ENCODE results near the gene METTL25. TPM values are rescaled to one million over a fixed set of nuclear protein-coding genes. Genes with fewer than 3 reads are reported as not detected.

The METTL25 gene
- total RNA-seq, 1 experiment from 2014 or later, result 11.6 TPM

DNA sequence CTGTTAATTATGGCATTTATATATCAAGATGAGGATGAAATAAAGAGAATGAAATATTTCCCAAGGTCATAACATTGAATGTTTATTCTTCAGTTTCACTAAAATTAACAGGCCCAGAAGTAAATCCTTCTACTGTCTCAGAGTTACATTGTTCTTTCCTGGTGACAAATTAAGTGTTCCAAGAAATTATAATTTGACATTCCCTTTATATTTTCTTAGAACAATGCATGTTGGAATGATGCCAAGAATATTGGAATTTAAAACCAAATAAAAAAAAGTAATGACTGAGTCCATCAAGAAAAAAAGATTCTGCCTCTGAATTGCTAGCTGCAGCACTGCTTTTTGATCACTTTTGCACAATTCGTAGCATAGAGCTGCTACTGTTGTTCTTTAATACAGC is 152.1 kb downstream of the METTL25 start:
- Histone ChIP-seq H3K79me1 (ENCODE audit: insufficient read depth, low read depth, low read length, poor library complexity, severe bottlenecking) (no peaks in the 10 kb centered on the region), H2BK12ac (ENCODE audit: insufficient read length, low read depth, low read length) (no peak overlapping the region), H2AFZ (ENCODE audit: low read length) (no peak overlapping the region), H3K18ac (ENCODE audit: insufficient read length, low read depth, low read length) (no peak overlapping the region), H3K4ac (ENCODE audit: low read depth, low read length) (no peak overlapping the region), H3K27ac (ENCODE audit: insufficient read length, low read depth, low read length) (no peak overlapping the region), H3K9ac (ENCODE audit: extremely low read depth, insufficient read length, low read length) (no peak overlapping the region), H3T11ph (ENCODE audit: low read length) (no peak overlapping the region), H2BK15ac (ENCODE audit: low read depth, low read length) (no peak overlapping the region), H2BK5ac (ENCODE audit: insufficient read length, low read length) (no peak overlapping the region), H3K23ac (ENCODE audit: insufficient read length, low read depth, low read length) (no peak overlapping the region), H4K8ac (replicated peaks; ENCODE audit: insufficient read length, low read depth, low read length) (no peak overlapping the region), H3K27me3 (ENCODE audit: insufficient read depth, low read length) (no peaks in the 10 kb centered on the region), H2AK5ac (ENCODE audit: insufficient read length, low read length) (no peak overlapping the region), H3K14ac (ENCODE audit: insufficient read depth, low read length) (no peak overlapping the region), H3K4me2 (ENCODE audit: insufficient read depth, insufficient read length, low read length) (no peak overlapping the region), H3K9me3 (ENCODE audit: control insufficient read depth, low read depth, low read length) (no peaks in the 10 kb centered on the region), H3K56ac (ENCODE audit: insufficient read length, low read depth, low read length) (no peak overlapping the region), H3K79me2 (ENCODE audit: insufficient read depth, low read length) (no peaks in the 10 kb centered on the region), H4K5ac (ENCODE audit: insufficient read length, low read depth, low read length) (no peak overlapping the region), H3K4me1 (ENCODE audit: insufficient read depth, low read length) (no peaks in the 10 kb centered on the region), H2BK120ac (ENCODE audit: low read depth, low read length, poor library complexity, severe bottlenecking) (no peak overlapping the region), H4K91ac (ENCODE audit: insufficient read length, low read depth, low read length) (no peak overlapping the region), H2BK20ac (ENCODE audit: low read depth, low read length, poor library complexity, severe bottlenecking) (no peak overlapping the region), H3K23me2 (ENCODE audit: insufficient read length, low read depth, low read length, poor library complexity, severe bottlenecking) (no peaks in the 10 kb centered on the region), H4K20me1 (ENCODE audit: control insufficient read depth, insufficient read depth, insufficient read length) (no peaks in the 10 kb centered on the region)
- Mint-ChIP-seq H3K4me1 (no peaks in the 10 kb centered on the region), H3K36me3 (ENCODE audit: insufficient read depth in 1 of 3, low read depth in 3 of 3) (no peaks in the 10 kb centered on the region), H3K27ac (no peak overlapping the region), H3K9me3 (no peaks in the 10 kb centered on the region), H3K4me3 (no peak overlapping the region), H3K27me3 (ENCODE audit: low read depth) (no peaks in the 10 kb centered on the region)
- DNase-seq, result no peak
- no CpG with 5 or more reads among the region's 1 CpG for WGBS (ENCODE audit: extremely low coverage, insufficient read length, low lambda C conversion rate)
- TF ChIP-seq, protein P1, sequence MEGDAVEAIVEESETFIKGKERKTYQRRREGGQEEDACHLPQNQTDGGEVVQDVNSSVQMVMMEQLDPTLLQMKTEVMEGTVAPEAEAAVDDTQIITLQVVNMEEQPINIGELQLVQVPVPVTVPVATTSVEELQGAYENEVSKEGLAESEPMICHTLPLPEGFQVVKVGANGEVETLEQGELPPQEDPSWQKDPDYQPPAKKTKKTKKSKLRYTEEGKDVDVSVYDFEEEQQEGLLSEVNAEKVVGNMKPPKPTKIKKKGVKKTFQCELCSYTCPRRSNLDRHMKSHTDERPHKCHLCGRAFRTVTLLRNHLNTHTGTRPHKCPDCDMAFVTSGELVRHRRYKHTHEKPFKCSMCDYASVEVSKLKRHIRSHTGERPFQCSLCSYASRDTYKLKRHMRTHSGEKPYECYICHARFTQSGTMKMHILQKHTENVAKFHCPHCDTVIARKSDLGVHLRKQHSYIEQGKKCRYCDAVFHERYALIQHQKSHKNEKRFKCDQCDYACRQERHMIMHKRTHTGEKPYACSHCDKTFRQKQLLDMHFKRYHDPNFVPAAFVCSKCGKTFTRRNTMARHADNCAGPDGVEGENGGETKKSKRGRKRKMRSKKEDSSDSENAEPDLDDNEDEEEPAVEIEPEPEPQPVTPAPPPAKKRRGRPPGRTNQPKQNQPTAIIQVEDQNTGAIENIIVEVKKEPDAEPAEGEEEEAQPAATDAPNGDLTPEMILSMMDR (conservative IDR thresholded peaks at IDR 0.05), result no peak
